ENCODE data around the gene AP5M1. TPM values are rescaled to one million over a fixed set of nuclear protein-coding genes. Genes with fewer than 3 reads are reported as not detected.
A peak's percentile ranks its signal among the peaks of the same experiment; 100 is the strongest.

AP5M1 gene
- total RNA-seq, 1 experiment from 2014 or later = 41.3 TPM

DNA sequence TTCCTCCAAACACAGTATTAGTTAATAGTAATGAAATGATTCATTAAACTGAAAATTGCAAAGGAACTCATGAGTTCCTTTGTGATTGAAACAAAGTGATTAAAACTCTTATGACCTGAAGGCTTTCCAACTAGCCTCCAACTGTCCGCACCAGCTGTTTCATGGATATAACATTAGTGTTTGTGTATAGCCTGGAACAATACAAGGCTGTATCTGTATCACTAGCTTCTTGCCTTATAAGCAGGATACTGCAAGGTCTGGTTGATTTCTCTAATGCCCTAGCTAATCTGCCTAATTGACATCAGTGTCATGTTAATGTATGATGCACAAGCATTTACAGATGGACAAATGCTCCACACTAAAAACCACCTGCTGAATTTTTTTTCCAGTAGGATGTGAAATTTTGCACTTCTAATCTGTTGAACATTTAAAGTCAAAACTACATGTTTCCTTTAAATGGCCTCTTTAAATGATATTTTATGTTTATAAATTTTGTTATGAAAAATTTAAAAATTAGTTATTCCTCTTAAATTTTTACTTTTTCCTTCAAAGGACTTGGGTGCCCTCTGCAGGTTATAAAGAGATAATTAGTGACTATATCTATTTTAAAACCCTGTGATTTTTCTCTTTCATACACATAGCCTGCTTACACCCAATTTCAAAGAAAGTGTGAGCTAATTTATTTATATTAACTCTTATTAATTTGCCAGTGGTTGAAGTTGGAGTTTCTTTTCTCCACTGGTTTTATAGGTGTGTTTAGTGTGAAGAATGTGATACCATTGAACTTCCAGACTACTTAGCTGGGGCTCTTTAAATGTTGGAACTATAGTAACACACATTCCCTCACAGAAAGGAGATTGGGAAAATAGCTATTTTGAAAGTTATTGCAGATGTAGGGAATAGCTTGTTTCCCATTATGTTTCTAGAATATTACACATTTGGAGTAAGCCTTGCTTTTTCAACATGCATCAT lies 25.4 kb downstream of the AP5M1 start:
- Histone ChIP-seq H2AFZ (ENCODE audit: low read length) (no peak overlapping the region), H3K79me2 (ENCODE audit: low read length) (no peaks in the 10 kb centered on the region), H3K36me3 (ENCODE audit: low read depth, low read length) (no peaks in the 10 kb centered on the region; the same call in 1 of the 2 replicates), H3K27me3 (ENCODE audit: low read length) (no peaks in the 10 kb centered on the region), H3K4me2 (ENCODE audit: low read length) (no peak overlapping the region), H3K4me3 (ENCODE audit: low read length) (no peak overlapping the region), H3K9me2 (replicated peaks; ENCODE audit: low read length) (no peaks in the 10 kb centered on the region), H3K27ac (ENCODE audit: low read length) (no peak overlapping the region), H3F3A (ENCODE audit: low read length, unreplicated experiment) (no peaks in the 10 kb centered on the region), H3K4me1 (ENCODE audit: insufficient read depth, low read length) (peaks cover 6% of the 10 kb centered on the region), H4K20me1 (ENCODE audit: low read length) (no peaks in the 10 kb centered on the region), H3K9ac (ENCODE audit: low read length) (no peak overlapping the region), H3K9me3 (ENCODE audit: low read length) (no peaks in the 10 kb centered on the region)
- POLR2A ChIA-PET (ENCODE audit: unreplicated experiment) = interaction anchor here (0.7 kb wide), 1 partner anchor 1440 kb away, joined by 3 read pairs; no protein-coding TSS in a partner anchor
- ATAC-seq (peak; percentile 50), DNase-seq (peak; percentile 53)
- CTCF ChIA-PET = interaction anchor here (0.5 to 1.6 kb wide), 4 partner anchors 30 to 804 kb away, joined by 3 to 19 read pairs (median 7); no protein-coding TSS in a partner anchor
- BruUV-seq (replicated peaks) = no TSS peak
- intact Hi-C loops (cut with micrococcal nuclease) = loop anchor here (2.0 to 10.0 kb wide), 8 partner anchors 47 to 803 kb away; no protein-coding TSS in a partner anchor
- TF ChIP-seq, protein P1, sequence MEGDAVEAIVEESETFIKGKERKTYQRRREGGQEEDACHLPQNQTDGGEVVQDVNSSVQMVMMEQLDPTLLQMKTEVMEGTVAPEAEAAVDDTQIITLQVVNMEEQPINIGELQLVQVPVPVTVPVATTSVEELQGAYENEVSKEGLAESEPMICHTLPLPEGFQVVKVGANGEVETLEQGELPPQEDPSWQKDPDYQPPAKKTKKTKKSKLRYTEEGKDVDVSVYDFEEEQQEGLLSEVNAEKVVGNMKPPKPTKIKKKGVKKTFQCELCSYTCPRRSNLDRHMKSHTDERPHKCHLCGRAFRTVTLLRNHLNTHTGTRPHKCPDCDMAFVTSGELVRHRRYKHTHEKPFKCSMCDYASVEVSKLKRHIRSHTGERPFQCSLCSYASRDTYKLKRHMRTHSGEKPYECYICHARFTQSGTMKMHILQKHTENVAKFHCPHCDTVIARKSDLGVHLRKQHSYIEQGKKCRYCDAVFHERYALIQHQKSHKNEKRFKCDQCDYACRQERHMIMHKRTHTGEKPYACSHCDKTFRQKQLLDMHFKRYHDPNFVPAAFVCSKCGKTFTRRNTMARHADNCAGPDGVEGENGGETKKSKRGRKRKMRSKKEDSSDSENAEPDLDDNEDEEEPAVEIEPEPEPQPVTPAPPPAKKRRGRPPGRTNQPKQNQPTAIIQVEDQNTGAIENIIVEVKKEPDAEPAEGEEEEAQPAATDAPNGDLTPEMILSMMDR (conservative IDR thresholded peaks at IDR 0.05; ENCODE audit: low read depth, low read length) = peak; percentile 68
- TF ChIP-seq EZH2phosphoT487 (IDR thresholded peaks at IDR 0.05; ENCODE audit: borderline replicate concordance, low read length) = no peak

GRCh38 chr14:57295239-57295638 lies 26.5 kb downstream of the AP5M1 start:
- Histone ChIP-seq H3K36me3 (ENCODE audit: low read depth, low read length) (no peaks in the 10 kb centered on the region; the same call in 1 of the 2 replicates), H3K4me2 (ENCODE audit: low read length) (no peak overlapping the region), H3F3A (ENCODE audit: low read length, unreplicated experiment) (no peaks in the 10 kb centered on the region), H3K27me3 (ENCODE audit: low read length) (no peaks in the 10 kb centered on the region), H3K9me2 (replicated peaks; ENCODE audit: low read length) (no peaks in the 10 kb centered on the region), H3K9ac (ENCODE audit: low read length) (no peak overlapping the region), H4K20me1 (ENCODE audit: low read length) (no peaks in the 10 kb centered on the region), H2AFZ (ENCODE audit: low read length) (no peak overlapping the region), H3K4me1 (ENCODE audit: insufficient read depth, low read length) (peaks cover 6% of the 10 kb centered on the region), H3K4me3 (ENCODE audit: low read length) (no peak overlapping the region), H3K27ac (ENCODE audit: low read length) (no peak overlapping the region), H3K9me3 (ENCODE audit: low read length) (no peaks in the 10 kb centered on the region), H3K79me2 (ENCODE audit: low read length) (no peaks in the 10 kb centered on the region)
- peak; percentile 93 for ATAC-seq
- ChIA-PET CTCF (interaction anchor here (1.6 kb wide), 1 partner anchor 83 kb away, joined by 11 read pairs; no protein-coding TSS in a partner anchor), POLR2A (ENCODE audit: unreplicated experiment) (no interaction called here)
- DNase-seq = peak; percentile 43
- intact Hi-C loops (cut with micrococcal nuclease) = loop anchor here (1.0 to 10.0 kb wide), 10 partner anchors 22 to 804 kb away; no protein-coding TSS in a partner anchor
- BruUV-seq (replicated peaks) = no TSS peak
- TF ChIP-seq EZH2phosphoT487 (IDR thresholded peaks at IDR 0.05; ENCODE audit: borderline replicate concordance, low read length) (no peak), EZH2 (IDR thresholded peaks at IDR 0.05; ENCODE audit: low read length, unreplicated experiment) (no peak)

GRCh38 chr14:57297852-57298251 lies 29.1 kb downstream of the AP5M1 start:
- TF ChIP-seq, protein P1 (conservative IDR thresholded peaks at IDR 0.05; ENCODE audit: low read depth, low read length) = no peak
- TF ChIP-seq EZH2phosphoT487 (IDR thresholded peaks at IDR 0.05; ENCODE audit: borderline replicate concordance, low read length) = no peak
- no peak for TF ChIP-seq EZH2 (IDR thresholded peaks at IDR 0.05; ENCODE audit: low read length, unreplicated experiment)
- H3F3A ChIP-seq (ENCODE audit: low read length, unreplicated experiment) = no peaks in the 10 kb centered on the region
- H3K9me2 ChIP-seq (replicated peaks; ENCODE audit: low read length) = no peaks in the 10 kb centered on the region
- no peaks in the 10 kb centered on the region for H3K79me2 ChIP-seq (ENCODE audit: low read length)
- no peak overlapping the region for H3K4me2 ChIP-seq (ENCODE audit: low read length)
- no peaks in the 10 kb centered on the region for H3K36me3 ChIP-seq (ENCODE audit: low read depth, low read length)
- ATAC-seq = no peak
- H3K9me3 ChIP-seq (ENCODE audit: low read length) = no peaks in the 10 kb centered on the region
- H4K20me1 ChIP-seq (ENCODE audit: low read length) = no peaks in the 10 kb centered on the region
- H3K4me1 ChIP-seq (ENCODE audit: insufficient read depth, low read length) = peaks cover 6% of the 10 kb centered on the region
- no peak overlapping the region for H3K9ac ChIP-seq (ENCODE audit: low read length)
- H3K27ac ChIP-seq (ENCODE audit: low read length) = no peak overlapping the region
- no peak overlapping the region for H2AFZ ChIP-seq (ENCODE audit: low read length)
- no TSS peak for BruUV-seq (replicated peaks)
- intact Hi-C loops (cut with micrococcal nuclease) = loop anchor here (10.0 kb wide), 1 partner anchor 713 kb away; no protein-coding TSS in a partner anchor
- no peak overlapping the region for H3K4me3 ChIP-seq (ENCODE audit: low read length)
- DNase-seq = no peak
- ChIA-PET POLR2A (ENCODE audit: unreplicated experiment) (no interaction called here), CTCF (no interaction called here)
- no peaks in the 10 kb centered on the region for H3K27me3 ChIP-seq (ENCODE audit: low read length)

Measured in PC-3 (cell line).